ENCODE results near the gene KIAA1217.

Gene KIAA1217

DNA sequence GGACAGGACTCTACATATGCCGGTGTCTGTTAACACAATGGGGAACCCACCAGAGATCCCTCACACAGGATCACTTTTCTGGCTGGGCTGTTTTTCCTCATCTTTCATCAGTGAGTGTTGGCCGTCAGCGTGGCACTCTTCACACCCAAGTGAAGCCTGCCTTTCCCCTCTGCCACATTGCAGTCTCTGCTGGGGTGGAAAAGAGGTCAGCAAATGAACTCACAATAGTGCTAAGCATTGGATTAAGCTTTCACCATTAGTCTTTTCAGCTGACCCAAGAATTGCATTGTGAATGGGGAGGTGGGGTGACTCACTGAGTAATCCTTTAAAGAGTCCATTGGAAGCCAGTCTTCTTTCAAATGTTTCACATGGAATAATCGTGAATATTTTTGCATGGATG is 143.0 kb downstream of the KIAA1217 start:
- Histone ChIP-seq H3K79me2 (ENCODE audit: insufficient read depth, low read length) (no peaks in the 10 kb centered on the region), H3K4me2 (ENCODE audit: insufficient read depth, low read length) (no peak overlapping the region), H3K36me3 (ENCODE audit: insufficient read depth, low read length) (no peaks in the 10 kb centered on the region), H3K9me3 (ENCODE audit: insufficient read depth, low read length, severe bottlenecking) (no peaks in the 10 kb centered on the region), H3K4me3 (ENCODE audit: low read depth in 1 of 2, low read length in 2 of 2) (no peak overlapping the region; a peak in 1 of 4 replicates), H3K27ac (ENCODE audit: low read length) (peak overlapping the region; percentile 81), H3K4me1 (ENCODE audit: insufficient read depth, low read length) (peaks cover 79% of the 10 kb centered on the region), H3K27me3 (ENCODE audit: insufficient read depth, low read length, poor library complexity) (no peaks in the 10 kb centered on the region), H2AFZ (ENCODE audit: low read depth, low read length) (no peak overlapping the region), H3K9ac (ENCODE audit: low read depth, low read length) (no peak overlapping the region), H4K20me1 (ENCODE audit: insufficient read depth, low read length) (no peaks in the 10 kb centered on the region)
- DNase-seq, result no peak
- TF ChIP-seq, protein P1, sequence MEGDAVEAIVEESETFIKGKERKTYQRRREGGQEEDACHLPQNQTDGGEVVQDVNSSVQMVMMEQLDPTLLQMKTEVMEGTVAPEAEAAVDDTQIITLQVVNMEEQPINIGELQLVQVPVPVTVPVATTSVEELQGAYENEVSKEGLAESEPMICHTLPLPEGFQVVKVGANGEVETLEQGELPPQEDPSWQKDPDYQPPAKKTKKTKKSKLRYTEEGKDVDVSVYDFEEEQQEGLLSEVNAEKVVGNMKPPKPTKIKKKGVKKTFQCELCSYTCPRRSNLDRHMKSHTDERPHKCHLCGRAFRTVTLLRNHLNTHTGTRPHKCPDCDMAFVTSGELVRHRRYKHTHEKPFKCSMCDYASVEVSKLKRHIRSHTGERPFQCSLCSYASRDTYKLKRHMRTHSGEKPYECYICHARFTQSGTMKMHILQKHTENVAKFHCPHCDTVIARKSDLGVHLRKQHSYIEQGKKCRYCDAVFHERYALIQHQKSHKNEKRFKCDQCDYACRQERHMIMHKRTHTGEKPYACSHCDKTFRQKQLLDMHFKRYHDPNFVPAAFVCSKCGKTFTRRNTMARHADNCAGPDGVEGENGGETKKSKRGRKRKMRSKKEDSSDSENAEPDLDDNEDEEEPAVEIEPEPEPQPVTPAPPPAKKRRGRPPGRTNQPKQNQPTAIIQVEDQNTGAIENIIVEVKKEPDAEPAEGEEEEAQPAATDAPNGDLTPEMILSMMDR (IDR thresholded peaks at IDR 0.05; ENCODE audit: borderline replicate concordance, extremely low read depth, low read length, poor library complexity, severe bottlenecking), result no peak
- no peak for TF ChIP-seq EZH2 (IDR thresholded peaks at IDR 0.05; ENCODE audit: borderline replicate concordance, low read depth, low read length, severe bottlenecking)
- no peak for ATAC-seq (ENCODE audit: insufficient read depth, low read depth)

DNA sequence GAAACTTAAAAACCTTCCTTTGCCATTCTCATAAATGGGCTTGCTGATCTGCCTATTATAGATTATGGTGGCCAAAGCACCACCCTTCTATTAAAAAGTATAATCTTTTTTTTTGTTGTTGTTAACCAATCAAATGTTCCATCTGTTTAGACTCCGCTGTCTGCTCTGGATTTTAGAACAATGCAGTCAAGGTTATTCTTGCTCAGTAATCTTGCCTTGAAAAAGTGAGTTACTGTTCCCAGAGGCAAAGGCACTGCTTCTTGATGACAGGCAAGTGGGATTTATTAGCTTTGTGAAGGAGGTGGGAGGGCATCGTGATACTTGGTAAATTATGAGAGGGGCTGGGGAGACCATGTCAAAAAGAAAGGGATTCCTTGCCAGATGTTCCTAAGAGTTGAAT is 143.5 kb downstream of the KIAA1217 start:
- H4K20me1 ChIP-seq (ENCODE audit: insufficient read depth, low read length), result no peaks in the 10 kb centered on the region
- peak overlapping the region; percentile 81 for H3K27ac ChIP-seq (ENCODE audit: low read length)
- H3K36me3 ChIP-seq (ENCODE audit: insufficient read depth, low read length), result no peaks in the 10 kb centered on the region
- H3K9me3 ChIP-seq (ENCODE audit: insufficient read depth, low read length, severe bottlenecking), result no peaks in the 10 kb centered on the region
- no peaks in the 10 kb centered on the region for H3K79me2 ChIP-seq (ENCODE audit: insufficient read depth, low read length)
- TF ChIP-seq, protein P1 (IDR thresholded peaks at IDR 0.05; ENCODE audit: borderline replicate concordance, extremely low read depth, low read length, poor library complexity, severe bottlenecking), result no peak
- TF ChIP-seq EZH2 (IDR thresholded peaks at IDR 0.05; ENCODE audit: borderline replicate concordance, low read depth, low read length, severe bottlenecking), result no peak
- H3K4me2 ChIP-seq (ENCODE audit: insufficient read depth, low read length), result 0 out of 2 replicates have a peak overlapping the region, but pooled peaks have one; percentile 11
- H3K9ac ChIP-seq (ENCODE audit: low read depth, low read length), result no peak overlapping the region
- ATAC-seq (ENCODE audit: insufficient read depth, low read depth) (no peak), DNase-seq (no peak)
- H3K4me1 ChIP-seq (ENCODE audit: insufficient read depth, low read length), result peaks cover 74% of the 10 kb centered on the region
- no peak overlapping the region for H3K4me3 ChIP-seq (ENCODE audit: low read depth in 1 of 2, low read length in 2 of 2)
- H3K27me3 ChIP-seq (ENCODE audit: insufficient read depth, low read length, poor library complexity), result no peaks in the 10 kb centered on the region
- no peak overlapping the region for H2AFZ ChIP-seq (ENCODE audit: low read depth, low read length)

DNA sequence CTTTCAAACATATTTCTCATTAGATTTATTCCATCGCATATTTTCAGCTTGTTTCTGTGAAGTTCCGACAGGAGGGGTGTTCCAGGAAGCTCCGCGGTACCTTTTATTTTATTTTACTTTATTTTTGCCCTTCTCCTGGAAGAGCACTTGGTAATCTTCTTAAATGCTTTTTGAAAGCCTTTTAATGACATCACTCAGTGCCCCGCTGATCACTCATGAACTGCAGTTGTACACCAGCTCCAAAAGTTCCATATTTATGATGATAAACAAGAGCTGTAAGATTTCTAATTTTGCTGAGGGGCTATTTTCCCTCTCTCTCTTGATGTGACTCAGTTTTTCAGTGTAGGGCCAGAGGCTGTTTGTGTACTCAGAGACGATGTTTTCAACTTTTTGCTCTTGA is 144.4 kb downstream of the KIAA1217 start:
- Histone ChIP-seq H3K79me2 (ENCODE audit: insufficient read depth, low read length) (no peaks in the 10 kb centered on the region), H3K27me3 (ENCODE audit: insufficient read depth, low read length, poor library complexity) (no peaks in the 10 kb centered on the region), H4K20me1 (ENCODE audit: insufficient read depth, low read length) (no peaks in the 10 kb centered on the region), H3K36me3 (ENCODE audit: insufficient read depth, low read length) (no peaks in the 10 kb centered on the region), H2AFZ (ENCODE audit: low read depth, low read length) (no peak overlapping the region), H3K4me1 (ENCODE audit: insufficient read depth, low read length) (peaks cover 68% of the 10 kb centered on the region), H3K9me3 (ENCODE audit: insufficient read depth, low read length, severe bottlenecking) (no peaks in the 10 kb centered on the region), H3K9ac (ENCODE audit: low read depth, low read length) (peak overlapping the region; percentile 17; the same call in 1 of the 2 replicates), H3K4me3 (ENCODE audit: low read depth in 1 of 2, low read length in 2 of 2) (no peak overlapping the region), H3K27ac (ENCODE audit: low read length) (peak overlapping the region; percentile 81), H3K4me2 (ENCODE audit: insufficient read depth, low read length) (0 out of 2 replicates have a peak overlapping the region, but pooled peaks have one; percentile 11)
- ATAC-seq (ENCODE audit: insufficient read depth, low read depth) (no peak), DNase-seq (no peak)
- TF ChIP-seq, protein P1 (IDR thresholded peaks at IDR 0.05; ENCODE audit: borderline replicate concordance, extremely low read depth, low read length, poor library complexity, severe bottlenecking), result no peak
- TF ChIP-seq EZH2 (IDR thresholded peaks at IDR 0.05; ENCODE audit: borderline replicate concordance, low read depth, low read length, severe bottlenecking), result no peak
